Gastroesophageal sphincter (tissue), 4 donors: ENCODE results near the gene KRTAP10-1. TPM values are rescaled to one million over a fixed set of nuclear protein-coding genes. Genes with fewer than 3 reads are reported as not detected.

Experiments
- ATAC-seq: fragments of 150-250 bp; one replicate; pipeline ENCODE4 v1.9.1; 2016; ENCODE audit warnings: mild to moderate bottlenecking, moderate library complexity
- H3K27ac ChIP-seq, 4 donors: fragments of 200-600 bp; sonication (generic) in 3 of 4; 1 replicate in 3 of 4; 2 replicates in 1 of 4; pipeline ENCODE4 v1.5.1; 2016 to 2019
- H3K27me3 ChIP-seq: fragments of 200-600 bp; sonication (generic); one replicate; pipeline ENCODE4 v1.5.1; 2019
- H3K36me3 ChIP-seq, 2 donors: fragments of 200-600 bp; sonication (generic); one replicate each; pipeline ENCODE4 v1.5.1; 2019; ENCODE audit warnings: control low read depth in 1 of 2
- H3K4me1 ChIP-seq, 3 donors: fragments of 200-600 bp; sonication (generic); 1 replicate in 2 of 3; 2 replicates in 1 of 3; pipeline ENCODE4 v1.5.1; 2016 to 2019; ENCODE audit warnings: control low read depth in 2 of 3
- H3K4me3 ChIP-seq, 2 donors: fragments of 200-600 bp; sonication (generic); one replicate each; pipeline ENCODE4 v1.5.1; 2019; ENCODE audit warnings: mild to moderate bottlenecking in 1 of 2, moderate library complexity in 1 of 2
- H3K9me3 ChIP-seq, 3 donors: fragments of 200-600 bp; sonication (generic); one replicate each; pipeline ENCODE4 v1.5.1; 2017 to 2019; ENCODE audit warnings: control low read depth in 2 of 3
- CTCF ChIP-seq, 4 experiments: fragments of 200-600 bp in 2 of 4; fragments of 450-650 bp in 2 of 4; sonication (generic) in 1 of 4; IDR thresholded peaks; one replicate each; pipeline ENCODE4 v1.5.1; 2017 to 2019; ENCODE audit warnings: antibody characterized with exemption in 4 of 4, mild to moderate bottlenecking in 2 of 4, moderate library complexity in 2 of 4
- EP300 ChIP-seq: sonication (generic); formaldehyde crosslinking; IDR thresholded peaks from one replicate; pipeline ENCODE4 v1.6.1; 2017; ENCODE audit warnings: antibody characterized with exemption, mild to moderate bottlenecking
- POLR2A ChIP-seq, 2 donors: fragments of 450-650 bp; IDR thresholded peaks; one replicate each; pipeline ENCODE4 v1.6.1; 2017; ENCODE audit warnings: antibody characterized with exemption in 2 of 2, mild to moderate bottlenecking in 2 of 2, moderate library complexity in 1 of 2
- POLR2AphosphoS5 ChIP-seq: sonication (generic); formaldehyde crosslinking; IDR thresholded peaks from one replicate; pipeline ENCODE4 v1.6.1; 2017; ENCODE audit warnings: antibody characterized with exemption
- WGBS, 2 donors: methylation state at CpG; one replicate each; pipeline ENCODE4 v1.1.5; 2018; ENCODE audit warnings: low coverage in 1 of 2; 5-methylcytosine and 5-hydroxymethylcytosine counted together
- total RNA-seq, 4 donors: library from RNA; depleted of rRNA; stranded (reverse); fragments of >200 nt; gene quantifications; one replicate each; pipeline ENCODE4 v1.1.0, GENCODE V29; 2016

The KRTAP10-1 gene
- total RNA-seq, 4 donors from 2014 or later = not detected

DNA sequence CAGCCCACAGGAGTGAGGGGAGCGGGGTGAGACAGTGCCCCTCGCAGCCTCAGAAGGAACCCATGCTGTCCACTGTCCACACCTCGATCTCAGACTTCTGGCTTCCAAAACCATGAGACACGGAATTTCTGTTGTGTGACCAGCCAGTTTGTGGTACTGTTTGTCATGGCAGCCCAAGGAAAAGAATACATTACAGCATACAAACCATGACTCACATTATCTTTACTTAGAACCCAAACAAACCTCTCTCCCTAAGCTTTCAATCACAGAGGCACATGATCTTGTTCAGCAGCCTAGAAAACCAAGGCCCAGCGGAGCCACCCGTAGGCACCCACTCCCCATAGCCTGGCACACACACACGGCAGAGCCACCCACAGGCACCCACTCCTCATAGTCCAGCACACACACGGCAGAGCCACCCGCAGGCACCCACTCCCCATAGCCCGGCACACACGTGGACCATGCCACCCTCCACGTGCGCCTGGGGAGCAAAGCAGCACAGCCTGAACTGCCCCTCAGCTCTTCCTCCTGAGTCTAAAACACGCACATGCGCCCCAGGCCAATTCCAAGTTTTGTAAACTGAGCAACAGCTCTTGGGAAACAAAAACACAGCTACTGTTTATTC, 33.1 kb upstream of the KRTAP10-1 start:
- H3K9me3 ChIP-seq = peaks cover 0 to 39% (median 0%) of the 10 kb centered on the region in 3 donors
- H3K27me3 ChIP-seq = peaks cover 70% of the 10 kb centered on the region
- no peak overlapping the region for H3K4me3 ChIP-seq
- no peak overlapping the region for H3K27ac ChIP-seq
- TF ChIP-seq POLR2AphosphoS5 (no peak), EP300 (no peak), CTCF (IDR thresholded peaks at IDR 0.05) (no peak), POLR2A (IDR thresholded peaks at IDR 0.05) (no peak)
- no peak for ATAC-seq
- H3K36me3 ChIP-seq = no peaks in the 10 kb centered on the region
- 83 to 94% methylated on average over 5 to 8 of the region's 15 CpGs for WGBS, 2 donors
- H3K4me1 ChIP-seq = no peaks in the 10 kb centered on the region

DNA sequence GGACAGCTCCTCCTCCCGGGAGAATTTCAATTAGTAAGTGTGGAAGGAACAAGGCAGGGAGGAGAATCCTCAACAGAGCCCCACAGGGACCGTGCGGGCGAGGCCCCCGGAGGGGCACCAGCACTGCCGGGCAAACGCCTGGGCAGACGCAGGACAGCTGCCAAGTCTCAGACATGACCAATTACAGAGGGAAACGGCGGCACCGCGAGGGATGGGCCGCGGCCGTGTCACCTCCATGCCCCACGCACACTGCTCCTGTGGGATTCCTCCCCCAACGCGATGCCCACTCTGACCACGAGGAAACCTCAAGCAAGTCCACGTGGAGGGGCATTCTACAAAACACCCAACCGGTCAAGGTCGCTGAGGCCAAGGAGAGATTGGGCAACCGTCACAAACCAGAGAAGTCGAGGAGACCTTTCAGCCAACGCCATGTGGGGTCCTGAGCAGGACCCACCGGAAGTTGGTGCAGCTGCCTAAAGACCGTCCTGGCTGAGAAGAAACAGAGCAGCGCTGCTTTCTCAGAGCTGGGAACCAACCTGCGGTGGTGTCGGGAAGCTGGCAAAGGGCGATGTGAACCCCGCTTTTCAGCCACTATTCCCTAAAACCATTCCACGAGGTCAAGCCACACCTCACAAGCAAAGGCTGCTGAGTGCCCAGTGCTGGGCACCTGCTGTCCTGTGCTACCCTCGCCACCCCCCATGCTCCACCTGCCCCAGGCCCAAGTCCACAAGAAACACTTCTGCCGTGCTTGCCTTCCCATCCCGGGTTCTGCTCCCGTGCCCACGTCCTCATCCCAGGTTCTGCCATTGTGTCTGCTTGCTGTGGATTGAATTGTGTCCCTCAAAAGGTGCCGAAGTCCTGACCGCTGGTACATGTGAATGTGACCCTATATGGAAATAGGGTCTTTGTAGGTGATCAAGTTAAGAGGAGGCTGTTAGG, 32.1 kb upstream of the KRTAP10-1 start:
- ATAC-seq = no peak
- H3K27ac ChIP-seq = no peak overlapping the region
- 87 to 93% methylated on average over 16 to 19 of the region's 40 CpGs for WGBS, 2 donors
- no peaks in the 10 kb centered on the region for H3K36me3 ChIP-seq
- H3K4me1 ChIP-seq = no peaks in the 10 kb centered on the region
- peaks cover 0 to 29% (median 0%) of the 10 kb centered on the region in 3 donors for H3K9me3 ChIP-seq
- H3K4me3 ChIP-seq = no peak overlapping the region
- TF ChIP-seq CTCF (IDR thresholded peaks at IDR 0.05) = no peak
- no peak for TF ChIP-seq EP300
- TF ChIP-seq POLR2AphosphoS5 = no peak
- no peak for TF ChIP-seq POLR2A (IDR thresholded peaks at IDR 0.05)
- peaks cover 73% of the 10 kb centered on the region for H3K27me3 ChIP-seq

DNA sequence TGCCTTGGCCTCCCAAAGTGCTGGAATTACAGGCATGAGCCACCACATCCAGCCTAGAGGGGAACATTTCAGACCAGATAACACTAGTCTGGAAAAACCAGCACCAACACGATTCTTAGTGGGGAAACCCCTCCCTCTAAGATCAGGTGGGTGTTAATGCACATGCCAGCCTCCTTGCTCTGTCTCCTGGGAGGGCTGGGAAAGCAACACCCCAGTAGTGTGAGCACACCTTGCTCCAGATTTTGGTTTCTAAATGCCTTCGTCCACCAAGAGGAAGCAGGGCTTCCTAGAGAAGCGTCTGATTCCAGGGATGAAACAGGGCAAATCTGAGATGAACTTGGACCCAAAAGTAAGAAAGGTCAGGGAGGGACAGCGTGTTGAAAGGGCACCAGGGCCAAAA, 31.3 kb upstream of the KRTAP10-1 start:
- H3K4me1 ChIP-seq = no peaks in the 10 kb centered on the region
- no peak overlapping the region for H3K4me3 ChIP-seq
- peaks cover 0 to 21% (median 0%) of the 10 kb centered on the region in 3 donors for H3K9me3 ChIP-seq
- 0 to 97% methylated on average over 1 to 3 of the region's 4 CpGs for whole genome bisulfite sequencing, 2 donors
- H3K27me3 ChIP-seq = peaks cover 65% of the 10 kb centered on the region
- no peaks in the 10 kb centered on the region for H3K36me3 ChIP-seq
- no peak overlapping the region for H3K27ac ChIP-seq
- no peak for ATAC-seq
- TF ChIP-seq POLR2AphosphoS5 (no peak), EP300 (no peak), CTCF (IDR thresholded peaks at IDR 0.05) (no peak), POLR2A (IDR thresholded peaks at IDR 0.05) (no peak)

DNA sequence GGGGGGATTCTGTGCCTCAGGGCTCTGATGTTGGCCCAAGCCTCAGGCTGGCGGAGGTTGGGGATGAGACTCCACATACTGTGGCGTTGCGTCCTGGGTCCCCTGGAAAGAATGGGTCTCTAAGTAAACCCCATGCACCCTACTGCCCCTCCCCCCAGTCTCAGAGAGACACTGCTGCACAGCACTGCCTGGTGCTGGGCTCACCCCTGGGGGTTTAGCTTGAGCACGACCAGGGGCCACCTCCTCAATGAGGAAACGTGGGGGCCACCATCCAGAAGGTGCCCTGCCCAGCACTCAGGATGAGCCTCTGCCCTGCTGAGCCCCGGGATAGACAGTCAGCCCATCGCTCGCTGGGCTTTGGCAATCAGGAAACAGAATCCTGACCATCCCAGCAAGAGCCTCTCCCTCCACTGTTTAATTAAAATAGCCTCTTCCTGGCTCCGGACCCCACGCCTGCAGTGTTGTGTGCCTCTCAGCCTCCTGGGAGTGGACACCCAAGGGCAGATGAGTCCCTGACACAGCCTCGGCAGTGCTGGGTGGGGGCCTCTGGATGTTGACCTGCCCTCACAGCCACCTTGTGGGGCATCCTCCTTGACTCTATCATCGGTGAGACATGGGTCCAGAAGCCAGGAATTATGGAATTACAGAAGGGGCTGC, 30.0 kb upstream of the KRTAP10-1 start:
- WGBS, 2 donors = 80% methylated on average over 1 of the region's 12 CpGs; no CpG with 5 or more reads in 1 of the 2 donors
- peaks cover 0 to 10% (median 0%) of the 10 kb centered on the region in 3 donors for H3K9me3 ChIP-seq
- peaks cover 53% of the 10 kb centered on the region for H3K27me3 ChIP-seq
- H3K4me3 ChIP-seq = no peak overlapping the region
- H3K4me1 ChIP-seq = no peaks in the 10 kb centered on the region
- TF ChIP-seq CTCF (IDR thresholded peaks at IDR 0.05) (no peak), POLR2A (IDR thresholded peaks at IDR 0.05) (no peak), POLR2AphosphoS5 (no peak), EP300 (no peak)
- no peak for ATAC-seq
- no peaks in the 10 kb centered on the region for H3K36me3 ChIP-seq
- H3K27ac ChIP-seq = no peak overlapping the region
